Suppressor macrophage treated with lipopolysaccharide for 1 hour (primary cell): ENCODE data around the gene ARFIP1.
"Not testable (repeated sequence)": the region's sequence is repeated elsewhere in the genome, so short reads cannot be mapped to it uniquely, and the experiment has no call there.

Experiments used
- DNase-seq, 3 donors: peaks; one replicate each; pipeline ENCODE4 v3.0.0-alpha.2; 2020 to 2022

ARFIP1 gene

GRCh38 chr4:152847376-152847775 is 67.6 kb downstream of the ARFIP1 start:
- DNase-seq = no peak

- DNase-seq = no peak
Observed at GRCh38 chr4:152848508-152848907, 68.8 kb downstream of the ARFIP1 start.

GRCh38 chr4:152849350-152849749 is 69.6 kb downstream of the ARFIP1 start:
- DNase-seq = no peak

GRCh38 chr4:152850377-152850776 is 70.6 kb downstream of the ARFIP1 start:
- peak; percentile 81 to 84 (median 84) for DNase-seq

- DNase-seq = no peak
Observed at GRCh38 chr4:152851226-152851625, 71.5 kb downstream of the ARFIP1 start.

GRCh38 chr4:152853293-152853692 is 73.5 kb downstream of the ARFIP1 start:
- no peak for DNase-seq

GRCh38 chr4:152854016-152854415 is 74.3 kb downstream of the ARFIP1 start:
- DNase-seq = not testable (repeated sequence)

GRCh38 chr4:152856960-152857359 is 77.2 kb downstream of the ARFIP1 start:
- DNase-seq = no peak

GRCh38 chr4:152858934-152859333 is 79.2 kb downstream of the ARFIP1 start:
- no peak for DNase-seq

- DNase-seq = no peak
Observed at GRCh38 chr4:152860046-152860445, 80.3 kb downstream of the ARFIP1 start.

- no peak for DNase-seq
Observed at GRCh38 chr4:152862608-152863007, 82.9 kb downstream of the ARFIP1 start.

- DNase-seq = no peak
Observed at GRCh38 chr4:152864361-152864760, 84.6 kb downstream of the ARFIP1 start.

GRCh38 chr4:152866432-152866993 is 86.8 kb downstream of the ARFIP1 start:
- DNase-seq = not testable (repeated sequence)

GRCh38 chr4:152870606-152871005 is 90.9 kb downstream of the ARFIP1 start:
- no peak for DNase-seq

GRCh38 chr4:152875261-152875660 is 95.5 kb downstream of the ARFIP1 start:
- no peak for DNase-seq

GRCh38 chr4:152877868-152878267 is 98.1 kb downstream of the ARFIP1 start:
- no peak for DNase-seq

GRCh38 chr4:152880263-152880662 is 100.5 kb downstream of the ARFIP1 start:
- no peak for DNase-seq

- DNase-seq = no peak
Observed at GRCh38 chr4:152881974-152882373, 102.2 kb downstream of the ARFIP1 start.

- no peak for DNase-seq
Observed at GRCh38 chr4:152885185-152885584, 105.4 kb downstream of the ARFIP1 start.

GRCh38 chr4:152886201-152886600 is 106.4 kb downstream of the ARFIP1 start:
- DNase-seq = no peak

GRCh38 chr4:152887981-152888380 is 108.2 kb downstream of the ARFIP1 start:
- no peak for DNase-seq

GRCh38 chr4:152892974-152893373 is 113.2 kb downstream of the ARFIP1 start:
- no peak for DNase-seq

GRCh38 chr4:152894673-152895072 is 114.9 kb downstream of the ARFIP1 start:
- DNase-seq = no peak

GRCh38 chr4:152896811-152897210 is 117.1 kb downstream of the ARFIP1 start:
- DNase-seq = peak in 1 of 3 donors; percentile 1

GRCh38 chr4:152898133-152898532 is 118.4 kb downstream of the ARFIP1 start:
- not testable (repeated sequence) for DNase-seq
